GM15510 (cell line): ENCODE results near the gene EXD3.

Source experiments
- POLR2A ChIP-seq: IDR thresholded peaks from 3 replicates; pipeline ENCODE4 v1.6.1; 2011; ENCODE audit warnings: borderline replicate concordance; ENCODE audit not compliant: insufficient read length; ENCODE audit errors: extremely low read depth

EXD3 gene

DNA sequence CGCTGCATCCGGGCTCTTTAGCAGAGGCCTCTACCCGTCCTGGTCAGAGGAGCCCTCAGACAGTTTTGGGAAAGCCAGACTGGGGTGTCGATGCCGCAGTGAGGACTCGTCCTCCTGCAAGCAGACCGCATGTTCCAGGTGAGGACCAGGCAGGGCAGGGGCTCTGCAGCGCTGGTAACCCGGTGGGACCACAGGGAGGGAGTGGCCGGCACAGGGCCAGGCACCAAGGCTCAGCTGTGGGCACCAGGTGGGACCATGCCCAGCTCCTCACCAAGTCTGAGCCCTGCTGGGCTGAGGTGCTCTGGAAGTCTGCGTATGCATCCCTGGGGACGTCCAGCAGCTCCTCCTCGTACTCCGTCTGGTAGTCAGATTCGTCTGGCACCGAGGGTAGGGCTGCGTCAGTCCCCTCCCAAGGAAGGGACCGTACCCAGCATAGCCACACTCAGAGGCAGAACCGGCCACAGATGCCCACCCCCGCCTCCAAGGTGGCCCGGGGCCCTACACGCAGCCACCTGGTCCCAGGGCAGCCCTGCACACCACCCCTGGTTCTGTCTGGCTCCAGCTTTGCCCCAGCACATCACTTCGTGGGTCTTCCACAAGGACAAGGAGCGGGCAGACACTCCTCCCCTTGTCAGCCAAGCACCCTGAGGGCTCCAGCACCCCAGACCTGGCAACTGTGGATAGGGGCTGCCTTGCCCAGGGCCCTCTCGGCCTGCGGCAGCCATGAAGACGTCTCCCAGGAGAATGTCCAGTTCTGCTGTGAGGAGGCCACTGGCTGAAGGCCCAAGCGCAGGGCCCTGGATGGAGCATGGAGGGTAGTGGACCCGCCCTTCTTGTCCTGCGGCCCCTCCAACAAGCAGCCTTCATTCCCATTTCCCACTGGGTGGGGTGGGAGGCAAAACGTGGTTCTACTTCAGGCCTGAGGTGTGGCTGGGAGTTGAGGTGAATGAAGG lies 37.7 kb upstream of the EXD3 start:
- no peak for TF ChIP-seq POLR2A

DNA sequence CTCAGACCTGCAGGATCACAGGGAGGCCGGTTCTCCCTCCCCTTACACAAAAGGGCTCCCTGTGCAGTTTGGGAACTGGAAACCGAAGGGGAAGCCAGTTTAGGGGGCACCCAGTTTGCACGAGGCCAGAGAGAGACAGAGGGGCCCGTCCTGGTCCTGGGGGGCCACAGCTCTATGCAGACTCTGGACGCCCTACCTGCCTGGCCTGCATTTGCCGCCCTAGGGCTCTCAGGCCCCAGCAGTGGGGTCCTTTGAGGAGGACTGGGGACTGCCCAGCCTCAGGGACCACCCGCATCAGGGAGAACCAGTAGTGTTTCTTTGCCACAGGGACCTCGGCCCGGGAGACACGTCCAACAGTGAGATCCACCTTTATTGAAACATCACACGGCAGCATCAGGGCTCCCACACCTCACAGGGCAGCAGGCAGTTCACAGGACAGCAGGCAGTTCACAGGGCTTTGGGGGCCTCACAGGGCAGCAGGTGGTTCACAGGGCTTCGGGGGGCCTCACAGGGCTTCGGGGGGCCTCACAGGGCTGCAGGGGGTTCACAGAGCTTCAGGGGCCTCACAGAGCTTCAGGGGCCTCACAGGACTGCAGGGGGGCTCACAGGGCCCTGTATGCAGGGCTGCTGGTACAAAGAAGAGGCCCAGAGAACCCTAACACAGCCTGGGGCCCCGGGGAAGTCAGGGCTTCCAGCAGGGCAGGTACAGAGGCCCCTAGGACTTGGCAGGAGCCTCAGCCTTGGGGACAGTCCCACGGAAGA lies 36.8 kb upstream of the EXD3 start:
- no peak for TF ChIP-seq POLR2A

DNA sequence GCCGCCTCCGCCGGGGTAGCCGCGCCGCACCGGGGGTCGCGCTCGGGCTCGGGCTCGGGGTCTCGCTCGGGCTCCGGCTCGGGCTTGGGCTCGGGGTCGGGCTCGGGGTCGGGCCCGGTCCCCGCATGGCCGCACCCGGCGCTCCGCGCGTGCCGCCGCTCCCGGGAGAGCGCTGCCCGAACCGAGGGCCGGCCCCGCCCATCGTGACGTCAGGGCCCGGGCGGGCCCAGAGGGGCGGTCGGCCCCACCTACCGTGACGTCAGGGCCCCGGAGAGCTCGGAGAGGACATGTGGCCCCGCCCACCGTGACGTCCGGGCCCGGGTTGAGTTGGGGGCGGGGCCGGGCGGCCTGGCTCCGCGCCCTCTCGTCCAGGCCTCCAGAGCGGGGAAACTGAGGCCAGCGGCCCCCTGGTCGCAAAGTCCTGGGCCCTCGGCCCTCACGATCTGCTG lies 36.2 kb upstream of the EXD3 start, which contains the start of gene NSMF:
TSS of gene NSMF (minus strand) at position 183 of the 449 bp plus-strand sequence. CDS start 232 bp downstream, outside the sequence.
- peak; percentile 75 for TF ChIP-seq POLR2A

DNA sequence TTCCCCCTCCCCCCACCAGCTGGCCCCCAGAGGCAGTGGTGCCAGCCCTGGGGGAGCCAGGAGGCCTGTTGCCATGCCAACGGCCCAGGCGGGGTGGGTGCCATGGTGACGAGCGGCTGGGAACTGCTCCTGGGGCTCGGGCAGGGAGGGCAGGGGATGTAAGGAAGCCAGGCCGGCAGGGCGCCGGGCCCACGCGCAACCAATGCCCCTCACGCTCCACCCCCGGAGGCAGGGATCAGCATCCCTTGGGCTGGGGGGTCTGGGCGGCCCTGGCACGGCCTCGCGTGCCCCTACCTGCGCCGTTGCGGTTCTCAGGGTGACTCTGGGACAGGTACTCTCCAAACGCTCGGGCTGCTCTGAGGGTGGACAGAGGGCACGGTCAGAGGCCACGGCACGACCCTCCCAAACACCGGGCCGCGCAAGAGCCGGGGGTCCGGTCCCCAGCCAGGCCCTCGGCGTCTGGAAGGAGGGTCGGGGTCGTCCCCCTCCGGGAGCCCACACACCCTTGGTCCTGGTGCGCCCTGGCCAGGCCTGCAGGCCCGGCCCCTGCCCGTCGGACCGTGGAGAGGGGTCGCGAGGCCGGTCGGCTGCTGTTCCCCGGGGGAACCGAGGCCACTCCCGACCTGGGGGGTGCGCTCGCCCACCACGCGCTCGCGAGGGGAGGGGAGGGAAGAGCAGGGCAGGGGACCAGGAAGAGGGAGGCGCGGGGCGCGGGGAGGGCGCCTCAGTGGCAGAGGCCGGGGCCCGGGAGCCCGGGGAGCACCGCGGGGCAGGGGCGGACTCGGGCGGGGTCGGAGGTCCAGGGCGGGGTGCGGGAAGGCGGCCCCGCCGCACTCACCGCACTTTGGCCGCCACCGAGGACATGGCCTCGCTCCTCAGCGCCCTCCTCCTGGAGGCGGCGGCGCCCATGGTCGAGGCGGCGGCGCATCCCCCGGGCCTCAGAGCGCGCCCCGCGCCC lies 35.5 kb upstream of the EXD3 start:
- no peak for TF ChIP-seq POLR2A

DNA sequence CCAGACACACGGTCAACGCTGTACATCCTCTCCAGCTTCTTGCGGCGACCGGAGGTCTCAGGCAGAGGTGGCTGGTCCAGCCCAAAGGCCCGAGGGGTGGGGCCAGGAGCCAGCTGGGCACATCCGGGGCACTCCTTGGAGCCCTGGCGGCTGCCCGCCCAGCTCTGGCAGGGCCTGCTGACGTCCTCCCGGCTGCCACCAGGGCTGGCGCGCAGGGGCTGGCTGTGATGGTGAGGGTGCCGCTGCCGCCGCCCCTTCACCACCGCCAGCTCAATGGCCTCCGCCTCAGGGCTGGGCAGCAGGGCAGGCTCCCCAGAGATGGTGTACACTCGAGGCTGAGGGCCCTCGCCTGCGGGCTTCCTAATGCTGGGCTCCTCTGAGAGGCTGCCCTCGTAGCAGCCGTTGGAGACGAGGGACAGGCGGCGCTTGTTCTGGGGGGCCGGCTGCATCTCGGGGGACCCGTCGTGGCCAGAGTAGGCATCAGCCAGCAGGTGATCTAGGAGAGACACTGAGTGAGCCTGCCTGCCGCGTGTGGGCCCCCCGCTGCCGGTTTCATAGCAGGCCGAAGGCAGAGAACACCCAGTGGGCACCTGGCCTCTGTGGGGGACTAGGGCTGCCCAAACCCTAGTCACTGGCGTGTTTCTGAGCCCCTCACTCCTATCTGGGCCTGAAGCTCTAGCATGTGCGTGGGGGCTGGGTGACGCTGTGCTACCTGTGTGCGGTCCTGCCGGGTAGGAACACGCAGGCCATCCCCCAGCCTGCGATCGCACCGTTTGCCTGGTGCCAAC lies 34.6 kb upstream of the EXD3 start:
- TF ChIP-seq POLR2A, result no peak

DNA sequence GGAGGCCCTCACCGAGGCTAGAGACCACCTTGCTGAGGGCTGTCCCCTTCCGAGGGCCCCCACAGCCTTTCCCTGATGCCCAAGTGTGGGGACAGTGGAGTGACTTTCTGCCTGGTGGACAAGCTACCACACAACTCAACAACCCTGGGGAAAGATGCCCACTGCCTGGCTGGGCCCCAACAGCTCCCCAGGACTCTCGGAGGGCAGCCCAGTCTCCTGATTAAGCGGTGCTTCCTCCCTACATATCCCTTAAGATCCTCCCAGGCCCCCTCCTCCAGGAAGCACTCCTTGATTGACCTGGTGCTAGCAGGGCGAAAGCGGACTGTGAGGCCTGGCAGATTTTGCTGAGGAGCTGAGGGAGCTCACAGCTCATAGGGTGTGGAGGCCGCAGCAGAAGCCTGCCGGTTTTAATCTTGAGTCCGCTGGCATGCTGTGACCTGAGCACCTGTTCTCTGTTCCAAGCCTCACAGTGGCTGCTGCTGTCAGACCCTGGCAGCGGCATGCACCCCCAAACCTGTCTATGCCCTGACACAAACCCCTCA lies 34.0 kb upstream of the EXD3 start:
- TF ChIP-seq POLR2A, result no peak

DNA sequence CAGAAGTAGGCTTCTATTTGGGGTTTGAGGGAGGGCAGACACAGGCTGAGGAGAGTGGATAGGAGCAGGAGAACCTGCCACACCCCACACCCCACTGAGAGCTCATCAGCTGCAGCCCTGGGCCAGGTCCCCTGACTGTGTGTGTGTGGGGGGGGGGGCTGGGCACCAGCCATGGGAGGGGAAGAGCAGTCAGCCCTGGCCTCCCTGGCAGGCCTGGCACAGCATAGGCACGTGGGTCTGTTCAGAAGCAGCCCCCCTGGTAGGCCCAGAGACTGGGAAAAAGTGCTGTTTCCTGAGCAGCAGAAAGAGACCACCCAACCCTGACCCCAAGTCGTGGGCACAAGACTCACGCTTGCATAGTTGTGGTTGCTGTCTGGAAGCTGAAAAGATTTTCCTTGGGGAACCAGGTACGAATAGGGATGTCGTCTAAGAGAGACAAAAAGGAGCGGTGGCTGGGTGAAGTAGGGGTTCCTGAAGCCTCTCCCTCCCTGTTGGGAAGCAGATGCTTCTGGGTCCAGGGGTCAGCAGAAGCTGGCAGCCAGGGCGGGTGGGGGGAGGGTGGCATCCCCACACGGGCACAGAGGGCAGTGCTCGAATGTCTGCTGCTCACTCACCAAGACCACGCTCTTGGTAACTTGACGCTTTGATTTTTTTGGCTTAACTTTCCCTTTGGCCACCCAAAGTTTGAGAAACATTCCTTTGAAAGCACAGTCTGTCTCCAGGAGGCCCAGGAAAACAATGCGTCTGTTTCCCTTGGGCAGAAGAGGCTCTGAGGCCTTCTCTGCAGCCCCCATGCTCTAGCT lies 33.3 kb upstream of the EXD3 start:
- no peak for TF ChIP-seq POLR2A

DNA sequence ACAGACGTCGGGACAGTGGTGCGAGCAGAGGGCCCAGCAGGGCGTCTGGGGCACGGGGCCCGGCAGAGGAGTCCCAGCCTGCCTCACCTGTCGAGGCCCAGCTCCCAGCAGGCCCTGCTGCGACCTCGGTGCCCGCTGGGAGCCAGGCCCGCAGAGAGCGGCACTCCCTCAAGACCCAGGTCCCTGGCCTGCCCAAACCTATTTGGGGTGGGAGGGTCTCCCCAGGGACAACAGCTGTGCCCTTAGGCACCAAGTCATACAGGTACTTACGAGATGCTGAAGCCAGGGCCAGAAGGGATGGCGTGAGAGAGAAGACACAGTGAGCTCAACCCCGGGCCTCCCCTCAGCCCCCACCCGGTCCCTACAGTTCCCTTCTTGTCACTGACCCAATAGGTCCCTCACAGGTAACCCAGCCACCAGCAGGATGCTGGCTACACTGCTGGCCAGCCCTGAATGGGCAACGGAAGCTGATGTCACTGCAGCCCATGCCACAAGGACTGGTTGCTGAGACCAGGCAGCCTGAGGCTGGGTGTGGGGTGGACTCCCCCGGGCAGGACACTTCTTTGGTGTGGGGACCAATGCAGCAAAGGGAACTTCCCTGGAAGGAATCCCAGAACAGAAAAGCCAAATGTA lies 32.5 kb upstream of the EXD3 start:
- TF ChIP-seq POLR2A, result no peak

DNA sequence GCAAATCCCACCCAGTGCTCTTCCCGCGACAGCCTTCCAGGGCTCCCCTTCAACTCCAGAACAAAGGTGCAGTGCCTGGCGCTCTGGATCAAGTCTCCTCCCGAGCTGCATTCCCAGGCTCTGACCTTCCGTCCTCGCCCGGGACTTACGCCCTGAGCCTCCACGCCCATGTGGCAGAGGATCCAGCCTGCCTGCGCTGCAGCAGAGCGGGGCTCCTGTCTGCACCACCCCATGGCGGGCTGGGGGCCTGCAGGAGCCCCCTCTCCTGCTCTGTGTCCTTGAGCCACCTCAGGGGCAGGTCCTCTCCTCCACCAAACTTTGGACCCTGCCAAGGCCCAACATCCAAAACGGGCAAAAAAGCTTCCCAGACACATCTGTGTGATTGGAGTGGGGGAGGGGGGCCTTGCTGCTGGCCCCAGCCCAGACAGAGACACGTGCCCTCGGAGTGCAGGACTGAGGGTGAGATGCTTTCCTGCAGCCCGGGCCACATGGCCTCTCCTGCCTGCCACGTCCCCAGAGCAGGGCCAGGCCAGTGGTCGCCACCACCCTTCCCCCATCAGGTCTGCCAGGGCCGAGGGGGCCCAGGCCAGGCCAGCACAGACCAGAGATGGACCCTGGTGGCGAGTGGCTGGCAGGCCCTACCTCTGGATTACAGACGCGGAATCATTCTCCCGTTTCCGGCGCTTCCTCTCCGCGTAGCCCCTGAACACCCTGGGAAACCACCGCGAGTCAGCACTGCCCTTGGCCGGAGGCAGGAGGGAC lies 31.8 kb upstream of the EXD3 start:
- no peak for TF ChIP-seq POLR2A

DNA sequence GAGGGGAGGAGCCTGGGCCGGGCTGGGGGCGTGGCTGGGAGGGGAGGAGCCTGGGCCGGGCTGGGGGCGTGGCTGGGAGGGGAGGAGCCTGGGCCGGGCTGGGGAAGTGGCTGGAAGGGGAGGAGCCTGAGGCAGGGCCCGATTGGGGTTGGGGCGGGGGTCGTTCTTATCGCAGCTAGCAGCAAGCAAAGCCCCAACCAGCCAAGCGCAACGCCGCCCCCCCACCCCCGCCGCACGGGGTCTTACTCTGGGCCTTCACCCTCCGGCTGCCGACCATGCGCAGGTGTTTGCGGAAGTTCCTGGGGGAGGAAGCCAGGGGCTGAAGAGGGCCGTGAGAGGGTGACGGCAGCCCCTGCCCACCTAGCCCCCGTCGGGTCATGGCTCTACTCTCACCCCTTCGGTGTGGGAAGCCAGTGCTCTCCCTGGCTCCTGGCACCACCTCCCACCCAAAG lies 31.2 kb upstream of the EXD3 start:
- TF ChIP-seq POLR2A, result no peak

DNA sequence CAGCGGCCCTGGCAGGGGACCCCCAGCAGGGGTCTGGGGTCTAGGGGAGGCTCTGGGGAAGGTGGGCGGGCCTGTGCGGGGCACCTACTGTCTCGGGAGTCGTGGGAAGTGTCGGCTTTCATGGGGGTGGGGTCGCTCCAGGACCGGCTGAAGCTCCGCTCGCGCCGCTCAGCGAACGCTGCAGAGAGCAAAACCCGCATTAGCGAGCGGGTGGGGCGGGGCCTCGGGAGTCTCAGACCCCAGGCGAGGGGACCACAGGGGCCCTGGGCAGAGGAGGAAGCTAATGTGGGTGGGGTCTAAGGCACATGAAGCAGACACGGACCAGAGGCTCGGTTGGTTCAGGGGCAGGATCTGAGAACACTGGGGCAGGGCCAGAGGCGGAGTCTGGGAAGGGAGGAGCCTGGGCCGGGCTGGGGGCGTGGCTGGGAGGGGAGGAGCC lies 30.7 kb upstream of the EXD3 start:
- TF ChIP-seq POLR2A, result no peak
